ENCODE data around the gene COL23A1.
"Not testable (repeated sequence)": the region's sequence is repeated elsewhere in the genome, so short reads cannot be mapped to it uniquely, and the experiment has no call there.

Gene COL23A1

DNA sequence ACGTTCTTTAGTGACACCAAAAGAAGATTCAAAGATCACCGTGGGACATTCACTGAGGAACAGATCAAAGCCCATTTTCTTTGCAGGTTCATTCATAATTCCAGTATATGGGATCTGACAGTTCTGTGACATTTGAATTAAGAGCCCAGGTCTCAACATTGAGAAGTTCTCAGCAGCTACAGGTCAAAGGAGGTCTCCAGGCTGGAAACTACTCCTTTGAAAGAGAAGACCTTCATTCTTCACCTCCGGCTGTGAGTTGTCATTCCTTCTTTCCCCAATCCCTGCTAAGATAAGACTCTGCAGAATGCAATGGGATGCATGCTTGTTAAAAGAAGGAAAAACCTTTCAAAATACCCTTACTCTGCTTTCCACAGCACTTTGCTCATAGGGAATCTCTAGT, 79.0 kb downstream of the COL23A1 start:
- H3K4me3 ChIP-seq (ENCODE audit: low read depth, low read length): no peak overlapping the region

DNA sequence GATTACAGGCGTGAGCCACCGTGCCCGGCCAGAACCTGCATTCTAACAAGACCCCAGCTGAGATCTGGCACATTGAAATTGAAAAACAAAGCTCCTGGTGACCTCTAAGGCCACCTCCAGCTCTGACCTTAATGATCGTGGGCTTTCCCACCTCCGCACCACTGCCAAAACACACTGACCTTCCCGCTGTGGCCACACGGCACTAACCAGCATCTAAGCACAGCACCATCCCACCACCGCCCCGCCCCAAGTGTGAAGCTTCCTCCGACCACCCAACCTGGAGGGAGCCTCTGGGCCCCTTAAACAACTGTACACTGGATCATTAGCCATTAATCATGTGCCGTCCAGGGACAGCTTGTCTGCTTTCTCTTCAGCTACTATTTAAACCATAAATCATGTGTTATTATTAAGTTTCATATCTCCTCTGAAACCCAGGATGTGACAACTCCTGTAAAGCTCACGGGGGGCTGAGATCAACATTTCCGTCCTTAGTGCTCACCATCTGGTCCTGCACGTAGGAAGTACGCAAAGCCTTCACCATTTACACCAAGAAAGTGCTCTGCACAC, 80.6 kb downstream of the COL23A1 start:
- H3K4me3 ChIP-seq (ENCODE audit: low read depth, low read length): no peak overlapping the region

- H3K4me3 ChIP-seq (ENCODE audit: low read depth, low read length): no peak overlapping the region
Observed at GRCh38 chr5:178507151-178507932, 82.9 kb downstream of the COL23A1 start.

- no peak overlapping the region for H3K4me3 ChIP-seq (ENCODE audit: low read depth, low read length)
Observed at GRCh38 chr5:178505639-178506407, 84.4 kb downstream of the COL23A1 start.

DNA sequence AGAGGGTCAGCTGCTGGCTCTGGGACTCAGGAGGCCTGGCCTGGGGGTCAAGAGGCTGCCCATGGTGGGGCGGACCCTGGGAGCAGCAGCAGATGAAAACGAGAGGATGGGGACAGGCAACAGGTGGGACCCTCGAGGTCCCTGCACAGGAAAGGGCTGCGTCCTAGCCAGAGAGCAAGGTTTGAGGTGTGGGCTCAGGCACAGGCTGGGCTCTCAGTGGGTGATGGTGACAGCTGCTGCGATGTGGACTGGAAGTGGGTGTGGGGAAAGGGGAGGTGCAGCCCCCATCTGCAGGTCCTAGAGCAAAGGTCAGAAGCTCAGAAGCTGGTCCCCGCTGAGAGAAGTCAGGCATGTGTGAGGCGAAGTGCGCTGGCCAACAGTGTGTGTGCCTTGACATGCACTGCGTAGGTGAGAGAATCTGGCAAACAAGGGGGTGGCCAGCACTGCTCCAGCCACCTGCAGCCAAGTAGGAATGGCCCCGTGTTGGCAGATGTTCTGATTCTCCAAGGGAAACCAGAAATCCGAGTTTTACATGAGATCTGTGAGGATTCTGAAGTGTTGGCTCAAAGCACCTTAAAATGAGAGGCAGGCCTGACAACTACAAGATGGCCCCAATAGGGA, 85.7 kb downstream of the COL23A1 start:
- no peak overlapping the region for H3K4me3 ChIP-seq (ENCODE audit: low read depth, low read length)

DNA sequence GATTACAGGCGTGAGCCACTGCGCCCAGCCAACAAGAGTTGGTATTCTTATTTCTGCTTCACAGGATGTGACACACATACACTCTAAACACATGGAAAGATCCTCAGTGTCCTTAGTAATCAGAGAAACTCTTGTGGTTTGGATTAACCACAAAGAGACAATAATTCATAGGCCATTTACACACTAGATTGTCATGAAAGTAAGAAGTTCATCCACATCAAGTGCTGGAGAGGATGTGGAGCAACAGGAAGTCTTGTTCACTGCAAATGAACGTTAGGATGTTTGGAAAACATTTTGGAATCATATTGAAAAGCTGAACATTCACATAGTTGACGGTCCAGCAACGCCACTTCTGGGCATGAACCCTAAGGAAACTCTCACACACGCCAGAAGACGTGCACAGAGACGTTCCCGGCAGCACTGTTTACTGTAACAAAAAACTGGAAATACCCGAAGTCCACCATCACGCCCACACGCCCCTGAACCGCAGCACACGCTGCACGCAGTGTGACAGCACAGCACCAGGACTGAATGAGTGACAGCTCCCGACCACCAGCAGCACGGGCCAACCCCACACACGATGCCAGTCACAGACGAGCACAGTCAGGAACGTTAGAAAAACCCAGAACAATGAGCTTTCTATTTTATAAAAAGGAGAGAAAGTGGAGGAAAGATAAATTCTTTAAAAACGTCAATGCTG, 87.6 kb downstream of the COL23A1 start:
- no peak overlapping the region for H3K4me3 ChIP-seq (ENCODE audit: low read depth, low read length)

DNA sequence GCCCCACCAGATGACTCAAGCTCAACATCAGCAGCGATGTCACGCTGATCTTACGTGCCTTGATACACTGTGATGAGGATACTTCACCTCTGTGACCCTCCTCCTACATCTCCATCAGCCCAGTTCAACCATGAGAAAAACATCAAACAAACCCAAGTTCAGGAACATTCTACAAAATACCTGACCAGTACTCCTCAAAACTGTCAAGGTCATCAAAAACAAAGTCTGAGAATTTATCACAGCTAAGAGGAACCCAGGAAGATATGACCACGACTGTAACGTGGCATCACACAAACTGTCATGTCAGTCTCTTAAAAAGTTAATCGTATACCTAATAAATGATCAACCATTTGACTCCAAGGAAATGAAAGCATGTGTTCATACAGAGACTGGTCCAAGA, 90.8 kb downstream of the COL23A1 start:
- no peak overlapping the region for H3K4me3 ChIP-seq (ENCODE audit: low read depth, low read length)

- no peak overlapping the region for H3K4me3 ChIP-seq (ENCODE audit: low read depth, low read length)
Observed at GRCh38 chr5:178496642-178497041, 93.6 kb downstream of the COL23A1 start.

GRCh38 chr5:178496214-178496613, 94.0 kb downstream of the COL23A1 start:
- H3K4me3 ChIP-seq (ENCODE audit: low read depth, low read length): no peak overlapping the region

DNA sequence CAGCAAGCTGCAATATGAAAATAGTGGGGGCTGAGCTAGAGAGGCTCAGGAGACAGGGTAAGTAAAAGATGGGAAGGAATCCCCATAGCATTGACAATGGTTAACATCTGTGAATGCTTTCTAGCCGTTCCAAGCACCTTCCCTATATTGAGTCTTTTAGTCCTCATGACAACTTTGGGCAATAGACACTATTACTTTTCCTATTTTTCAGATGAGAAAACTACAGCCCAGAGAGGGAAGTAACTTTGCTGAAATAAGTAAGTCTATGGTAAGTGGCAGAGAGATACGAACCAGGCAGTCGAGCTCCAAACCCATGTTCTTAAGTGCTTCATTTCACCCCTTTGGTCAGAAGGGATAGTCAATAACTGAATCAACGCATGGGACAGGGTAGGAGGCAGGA, 94.5 kb downstream of the COL23A1 start:
- H3K4me3 ChIP-seq (ENCODE audit: low read depth, low read length): no peak overlapping the region

DNA sequence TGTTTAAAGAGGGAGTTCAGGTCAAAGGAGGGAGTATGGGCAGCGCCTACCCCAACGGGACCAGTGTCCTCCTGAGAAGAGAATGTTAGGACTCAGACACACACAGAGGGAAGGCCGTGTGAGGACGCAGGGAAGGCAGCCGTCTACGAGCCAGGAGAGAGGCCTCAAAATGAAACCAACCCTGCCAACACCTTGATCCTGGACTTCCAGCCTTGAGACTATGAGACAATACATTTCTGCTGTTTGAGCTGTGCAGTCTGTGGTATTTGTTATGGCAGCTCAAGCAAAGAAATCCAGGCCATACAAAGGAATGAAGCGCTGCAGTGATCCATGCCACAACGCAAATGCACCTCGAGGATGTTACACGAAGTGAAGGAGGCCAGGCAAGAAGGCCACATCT, 97.9 kb downstream of the COL23A1 start:
- no peak overlapping the region for H3K4me3 ChIP-seq (ENCODE audit: low read depth, low read length)

DNA sequence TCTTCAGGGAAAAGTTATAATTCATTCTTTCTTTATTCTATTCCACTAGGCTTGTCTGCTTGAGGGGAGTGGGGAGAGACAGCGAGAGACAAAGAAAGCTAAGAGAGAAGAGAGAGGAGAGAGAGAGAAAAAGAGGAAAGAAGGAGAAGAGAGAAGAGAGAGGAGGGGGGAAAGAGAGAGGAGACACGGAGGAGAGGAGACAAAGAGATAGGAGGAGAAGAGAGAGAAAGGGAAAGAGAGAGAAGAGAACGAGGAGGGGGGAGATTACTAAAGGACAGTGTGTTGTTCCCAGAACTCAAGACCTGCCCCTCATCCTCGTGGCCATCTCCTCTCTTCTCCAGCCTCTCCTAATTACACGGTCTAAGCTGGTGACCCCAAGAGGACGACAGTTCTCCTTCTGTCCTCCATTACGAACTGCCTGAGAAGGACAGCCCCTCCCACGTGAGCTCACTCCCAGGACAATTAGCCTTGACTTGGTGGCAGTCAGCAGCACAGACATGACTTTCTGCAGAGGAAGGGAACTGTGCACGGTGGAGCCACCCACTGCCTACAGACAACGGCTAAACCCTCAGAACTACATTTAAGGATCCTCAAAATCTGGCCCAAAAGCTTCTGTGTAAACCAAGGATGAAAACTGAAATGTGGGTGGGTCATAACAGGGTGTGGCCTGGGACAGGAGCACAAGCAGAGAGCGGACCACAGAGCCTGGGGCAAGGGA, 99.1 kb downstream of the COL23A1 start:
- no peak overlapping the region for H3K4me3 ChIP-seq (ENCODE audit: low read depth, low read length)

DNA sequence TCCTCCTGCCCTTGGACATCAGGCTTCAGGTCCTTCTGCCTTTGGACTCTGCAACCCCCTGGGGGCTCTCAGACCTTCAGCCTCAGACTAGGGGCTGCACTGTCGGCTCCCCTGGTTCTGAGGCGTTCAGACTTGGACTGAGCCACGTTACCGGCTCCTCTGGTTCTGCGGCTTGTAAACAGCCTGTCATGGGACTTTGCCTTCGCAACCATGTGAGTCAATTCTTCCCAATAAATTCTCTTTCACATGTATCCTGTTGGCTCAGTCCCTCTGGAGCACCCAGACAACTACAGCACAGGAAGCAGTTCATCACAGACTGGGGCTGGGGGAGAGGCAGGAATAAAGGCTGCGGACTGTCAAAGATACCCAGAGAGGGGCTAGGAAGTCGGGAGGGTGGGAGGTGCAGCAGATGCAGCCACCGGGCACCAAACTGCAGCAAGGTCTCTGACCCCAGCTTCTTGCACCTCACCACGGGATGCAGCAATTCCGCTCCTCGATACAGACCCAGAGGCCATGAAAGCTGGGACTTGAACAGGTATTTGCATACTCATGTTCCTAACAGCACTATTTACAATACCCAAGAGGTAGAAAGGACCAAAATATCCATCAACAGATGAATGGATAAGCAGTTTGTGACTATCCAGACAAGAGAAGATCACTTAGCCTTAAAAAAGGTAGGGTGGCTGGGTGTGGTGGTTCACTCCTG, 100.8 kb downstream of the COL23A1 start:
- H3K4me3 ChIP-seq (ENCODE audit: low read depth, low read length): no peak overlapping the region

- no peak overlapping the region for H3K4me3 ChIP-seq (ENCODE audit: low read depth, low read length)
Observed at GRCh38 chr5:178488696-178489095, 101.5 kb downstream of the COL23A1 start.

DNA sequence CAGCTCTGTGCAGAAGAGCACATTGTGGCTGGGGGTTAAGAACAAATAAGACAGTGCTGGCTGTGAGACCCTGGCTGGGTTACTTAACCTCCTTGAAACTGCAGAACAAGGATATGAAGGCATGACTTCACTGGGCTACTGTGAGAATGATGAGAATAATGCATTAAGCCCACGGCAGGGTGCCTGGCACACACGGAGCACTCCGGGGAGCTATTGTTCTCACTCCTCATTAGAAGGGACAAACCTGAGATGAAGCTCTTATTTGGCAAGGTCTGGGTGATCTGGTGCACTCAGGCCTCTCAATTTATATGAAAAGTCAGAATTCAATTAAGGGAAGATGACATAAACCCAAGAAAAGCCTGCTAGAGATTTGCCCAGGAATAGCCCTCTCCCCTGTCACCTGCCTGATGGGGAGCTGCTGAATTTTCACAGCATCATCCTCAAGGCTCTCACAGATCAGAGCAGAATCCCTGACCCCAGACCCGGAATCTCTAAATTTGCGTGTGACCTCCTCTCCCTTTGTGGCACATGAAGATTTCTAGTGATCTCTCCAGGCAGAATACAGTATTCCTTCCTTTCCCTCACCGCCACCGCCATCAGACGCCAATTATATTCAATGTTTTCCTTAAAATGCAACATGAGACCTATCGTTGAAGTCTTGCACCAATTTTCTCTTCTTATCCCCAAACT, 102.1 kb downstream of the COL23A1 start:
- H3K4me3 ChIP-seq (ENCODE audit: low read depth, low read length): no peak overlapping the region

DNA sequence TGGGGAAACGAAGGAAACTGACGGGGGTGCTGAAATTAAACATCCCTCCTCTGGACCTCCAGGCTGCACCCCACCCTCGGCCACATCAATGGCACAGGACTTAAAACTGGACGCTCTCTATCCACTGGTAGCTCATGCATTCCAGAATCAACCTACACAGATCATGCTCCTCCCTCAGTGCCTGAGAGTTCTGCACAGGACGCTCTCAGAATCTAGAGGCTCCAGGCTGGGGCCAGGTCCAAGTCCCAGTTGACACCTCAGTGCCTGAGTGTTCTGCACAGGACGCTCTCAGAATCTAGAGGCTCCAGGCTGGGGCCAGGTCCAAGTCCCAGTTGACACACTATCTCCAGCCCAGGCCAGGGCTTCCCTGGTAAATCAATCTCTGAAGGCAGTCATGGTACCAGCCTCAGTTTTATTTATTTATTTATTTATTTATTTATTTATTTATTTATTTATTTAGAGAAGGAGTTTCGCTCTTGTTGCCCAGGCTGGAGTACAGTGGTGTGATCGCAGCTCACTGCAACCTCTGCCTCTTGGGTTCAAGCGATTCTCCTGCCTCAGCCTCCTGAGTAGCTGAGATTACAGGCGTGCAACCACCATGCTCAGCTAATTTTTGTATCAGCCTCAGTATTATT, 103.2 kb downstream of the COL23A1 start:
- H3K4me3 ChIP-seq (ENCODE audit: low read depth, low read length): not testable (repeated sequence)

DNA sequence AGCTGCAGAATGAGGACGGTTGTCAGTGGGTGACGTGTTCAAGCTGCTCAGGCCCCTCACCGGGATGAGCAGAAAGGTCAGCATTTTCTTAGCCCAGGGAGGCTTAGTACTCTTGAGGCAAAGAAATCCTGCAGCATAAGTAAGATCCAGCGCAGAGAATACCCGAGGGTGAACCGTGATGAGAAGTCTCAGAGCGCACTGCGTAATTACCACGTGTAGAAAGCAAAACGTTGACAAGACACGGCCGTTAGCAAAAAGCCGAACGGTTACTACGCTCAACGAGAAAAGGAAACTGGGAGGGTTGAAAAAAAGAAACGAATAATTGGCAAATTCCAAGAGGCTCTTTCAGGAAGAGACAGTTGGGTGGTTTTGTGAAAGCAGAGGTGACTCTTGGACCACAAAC, 104.0 kb downstream of the COL23A1 start:
- H3K4me3 ChIP-seq (ENCODE audit: low read depth, low read length): no peak overlapping the region

DNA sequence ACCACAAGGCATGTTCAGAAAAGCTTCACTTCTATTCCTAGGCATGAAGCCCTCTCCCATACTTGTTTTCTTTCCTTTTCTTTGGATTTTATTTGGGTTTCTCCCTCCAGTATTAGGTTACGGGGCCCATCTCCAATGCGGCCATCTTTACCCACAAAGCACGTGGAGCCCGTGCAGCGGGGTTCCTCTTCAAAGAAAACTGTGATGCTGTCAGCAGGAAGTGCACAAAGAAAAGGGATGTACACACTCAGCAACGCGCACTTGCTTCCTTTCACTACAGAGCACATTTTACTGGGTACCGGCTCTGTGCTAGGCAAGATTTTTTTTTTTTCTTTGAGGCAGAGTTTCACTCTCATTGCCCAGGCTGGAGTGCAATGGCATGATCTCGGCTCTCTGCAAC, 106.6 kb downstream of the COL23A1 start:
- no peak overlapping the region for H3K4me3 ChIP-seq (ENCODE audit: low read depth, low read length)

DNA sequence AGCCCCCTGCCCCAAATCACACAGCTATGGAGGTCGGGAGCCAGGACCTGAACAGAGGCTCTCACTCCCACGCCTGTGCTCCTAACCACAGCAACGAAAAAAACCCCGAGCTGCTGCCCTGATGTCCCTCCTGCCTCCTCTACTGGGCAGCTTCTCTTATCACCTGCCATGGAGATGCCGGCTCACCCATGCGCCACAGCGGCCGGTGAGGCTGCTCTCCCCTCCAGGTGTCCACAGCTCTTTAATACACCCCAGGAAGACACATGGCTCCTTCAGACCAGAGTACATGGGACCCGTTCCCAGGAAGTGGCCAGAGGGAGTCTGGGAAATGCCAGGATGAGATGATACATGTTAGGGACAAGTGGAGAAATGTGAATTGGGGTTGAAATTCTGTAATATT, 110.9 kb downstream of the COL23A1 start:
- no peak overlapping the region for H3K4me3 ChIP-seq (ENCODE audit: low read depth, low read length)

Measured in iPS-11a (cell line).